Measurements from ENCODE around the gene MUC4. TPM values are rescaled to one million over a fixed set of nuclear protein-coding genes. Genes with fewer than 3 reads are reported as not detected.

MUC4 gene
- total RNA-seq: 7.8 TPM

GRCh38 chr3:195811756-195812155, at the start of gene MUC4:
TSS of gene MUC4 (minus strand) at chr3:195811929. CDS start at chr3:195811817, 112 bp downstream.
- DNase-seq: peak; percentile 30

GRCh38 chr3:195860456-195860855, 48.7 kb upstream of the MUC4 start:
- DNase-seq: no peak

- DNase-seq: no peak
Observed at GRCh38 chr3:195859846-195860411, 48.2 kb upstream of the MUC4 start.

GRCh38 chr3:195859061-195859845, 47.5 kb upstream of the MUC4 start:
- peak; percentile 82 for DNase-seq

GRCh38 chr3:195856410-195857084, 44.8 kb upstream of the MUC4 start:
- DNase-seq: no peak

- DNase-seq: no peak
Observed at GRCh38 chr3:195855471-195856409, 44.0 kb upstream of the MUC4 start.

- DNase-seq: no peak
Observed at GRCh38 chr3:195854628-195855294, 43.0 kb upstream of the MUC4 start.

- DNase-seq: no peak
Observed at GRCh38 chr3:195853996-195854395, 42.3 kb upstream of the MUC4 start.

GRCh38 chr3:195853036-195853435, 41.3 kb upstream of the MUC4 start:
- no peak for DNase-seq

GRCh38 chr3:195850857-195851543, 39.3 kb upstream of the MUC4 start:
- DNase-seq: peak; percentile 95

GRCh38 chr3:195849322-195850074, 37.8 kb upstream of the MUC4 start:
- peak; percentile 76 for DNase-seq

- no peak for DNase-seq
Observed at GRCh38 chr3:195847055-195847950, 35.6 kb upstream of the MUC4 start.

GRCh38 chr3:195845483-195845882, 33.8 kb upstream of the MUC4 start:
- DNase-seq: no peak

- DNase-seq: no peak
Observed at GRCh38 chr3:195844671-195845218, 33.0 kb upstream of the MUC4 start.

- no peak for DNase-seq
Observed at GRCh38 chr3:195839260-195840010, 27.7 kb upstream of the MUC4 start.

GRCh38 chr3:195838714-195839113, 27.0 kb upstream of the MUC4 start:
- DNase-seq: no peak

GRCh38 chr3:195836476-195837135, 24.9 kb upstream of the MUC4 start:
- DNase-seq: peak; percentile 16

GRCh38 chr3:195835791-195836190, 24.1 kb upstream of the MUC4 start:
- no peak for DNase-seq

Data from tongue (tissue), 2 donors.